HCT116 (cell line): ENCODE results near the gene FBH1. TPM values are rescaled to one million over a fixed set of nuclear protein-coding genes. Genes with fewer than 3 reads are reported as not detected.

Experiments
- ATAC-seq: fragments of 200-7000 bp; cut with Tn5 transposase; 2 replicates; pipeline ENCODE4 v1.9.1; 2020; ENCODE audit warnings: mild to moderate bottlenecking, moderate library complexity
- BruUV-seq: library from RNA; stranded (reverse); fragments of 400-500 nt; replicated peaks from 2 replicates; lab custom pipeline; 2021; lab: Mats Ljungman, UMichigan
- CTCF ChIA-PET: fragments of 300-600 bp; sonication (Branson Sonifier 250); formaldehyde crosslinking; loops from one replicate; lab custom pipeline; 2021; ENCODE audit warnings: antibody characterized with exemption; lab: Charles Lee
- POLR2A ChIA-PET: fragments of 300-600, 350-600 bp; sonication (Branson Sonifier 250); formaldehyde crosslinking; loops from one replicate; lab custom pipeline; 2021; ENCODE audit warnings: antibody characterized with exemption; lab: Charles Lee
- RAD21 ChIA-PET, 2 experiments: fragments of 300-600 bp; sonication (Branson Sonifier 250); formaldehyde crosslinking; loops; one replicate each; lab custom pipeline; 2023; ENCODE audit warnings: low total read pairs in 2 of 2; ENCODE audit not compliant: uncharacterized antibody in 2 of 2, unreplicated experiment in 2 of 2, low non-redundant PET in 1 of 2; lab: Charles Lee
- DNase-seq: peaks from one replicate; pipeline ENCODE4 v3.0.0-alpha.2; 2010; ENCODE audit warnings: low read depth, low spot score
- H2AFZ ChIP-seq: fragments of 200-600 bp; shearing (Covaris generic), sonication (generic); 2 replicates; pipeline ENCODE4 v1.6.1; 2017; ENCODE audit warnings: low read depth, mixed run types, mixed read lengths, antibody characterized with exemption, low read length; ENCODE audit not compliant: poor library complexity, severe bottlenecking
- H3K27ac ChIP-seq: 2 replicates; pipeline ENCODE4 v1.5.1; 2012; ENCODE audit warnings: low read depth, low read length
- H3K27me3 ChIP-seq: fragments of 200-600 bp; sonication (generic); 2 replicates; pipeline ENCODE4 v1.6.1; 2016; ENCODE audit warnings: mixed run types, low read length, mixed read lengths; ENCODE audit not compliant: insufficient read depth
- H3K36me3 ChIP-seq, 2 experiments: fragments of 200-500 bp in 1 of 2; fragments of 200-600 bp in 1 of 2; sonication (Bioruptor generic) in 1 of 2; sonication (generic) in 1 of 2; 2 replicates each; pipeline versions ENCODE4 v1.5.1 to v1.6.1; 2014 to 2016; ENCODE audit warnings: low read length in 2 of 2, inconsistent platforms in 1 of 2, mixed read lengths in 1 of 2, mixed run types in 1 of 2; ENCODE audit not compliant: insufficient read depth in 2 of 2, control insufficient read depth in 1 of 2
- H3K4me1 ChIP-seq, 2 experiments: fragments of 200-600 bp in 1 of 2; sonication (generic) in 1 of 2; 2 replicates each; pipeline versions ENCODE4 v1.5.1 to v1.6.1; 2012 to 2017; ENCODE audit warnings: low read length in 2 of 2, inconsistent platforms in 1 of 2, mild to moderate bottlenecking in 1 of 2, mixed read lengths in 1 of 2, mixed run types in 1 of 2, moderate library complexity in 1 of 2; ENCODE audit not compliant: insufficient read depth in 2 of 2, control insufficient read depth in 1 of 2
- H3K4me2 ChIP-seq: fragments of 200-600 bp; sonication (generic); 2 replicates; pipeline ENCODE4 v1.6.1; 2017; ENCODE audit warnings: mixed run types, low read length, mixed read lengths
- H3K4me3 ChIP-seq, 2 experiments: fragments of 200-600 bp in 1 of 2; sonication (generic) in 1 of 2; replicated peaks in 1 of 2; 2 replicates each; pipeline ENCODE4 v1.5.1; 2011 to 2016; ENCODE audit warnings: low read length in 2 of 2, control low read depth in 1 of 2, low read depth in 1 of 2, mild to moderate bottlenecking in 1 of 2, mixed read lengths in 1 of 2, mixed run types in 1 of 2
- H3K79me2 ChIP-seq: fragments of 200-600 bp; sonication (generic); 2 replicates; pipeline ENCODE4 v1.6.1; 2017; ENCODE audit warnings: mild to moderate bottlenecking, mixed run types, low read length, moderate library complexity, mixed read lengths; ENCODE audit not compliant: insufficient read depth
- H3K9ac ChIP-seq: fragments of 200-600 bp; sonication (generic); 2 replicates; pipeline ENCODE4 v1.6.1; 2016; ENCODE audit warnings: low read length, mixed read lengths
- H3K9me2 ChIP-seq: fragments of 200-600 bp; sonication (generic), shearing (Covaris generic); 2 replicates; pipeline ENCODE4 v1.6.1; 2017; ENCODE audit warnings: mixed run types, mild to moderate bottlenecking, moderate library complexity; ENCODE audit not compliant: insufficient read depth
- H3K9me3 ChIP-seq, 2 experiments: fragments of 200-500 bp in 1 of 2; fragments of 200-600 bp in 1 of 2; sonication (Bioruptor generic) in 1 of 2; sonication (generic) in 1 of 2; 2 replicates each; pipeline ENCODE4 v1.6.1; 2014 to 2017; ENCODE audit warnings: low read length in 2 of 2, mixed read lengths in 2 of 2, inconsistent platforms in 1 of 2, low read depth in 1 of 2, mild to moderate bottlenecking in 1 of 2, mixed run types in 1 of 2, moderate library complexity in 1 of 2; ENCODE audit not compliant: control insufficient read depth in 1 of 2, insufficient read depth in 1 of 2
- H4K20me1 ChIP-seq: fragments of 200-600 bp; sonication (generic), shearing (Covaris generic); 2 replicates; pipeline ENCODE4 v1.6.1; 2017; ENCODE audit warnings: mixed run types, mild to moderate bottlenecking, moderate library complexity; ENCODE audit not compliant: insufficient read depth
- ATF3 ChIP-seq: IDR thresholded peaks from 2 replicates; pipeline ENCODE4 v1.6.1; 2012
- CTCF ChIP-seq, 3 experiments: fragments of 200-600 bp in 1 of 3; sonication (generic) in 1 of 3; IDR thresholded peaks in 2 of 3; conservative IDR thresholded peaks in 1 of 3; 2 replicates each; pipeline ENCODE4 v1.5.1; 2012 to 2017; ENCODE audit warnings: low read depth in 2 of 3, low read length in 2 of 3, antibody characterized with exemption in 1 of 3, borderline replicate concordance in 1 of 3, control low read depth in 1 of 3, mild to moderate bottlenecking in 1 of 3, mixed read lengths in 1 of 3, mixed run types in 1 of 3, moderate library complexity in 1 of 3; ENCODE audit not compliant: insufficient read depth in 1 of 3
- ELF1 ChIP-seq: IDR thresholded peaks from 2 replicates; pipeline ENCODE4 v1.6.1; 2012; ENCODE audit warnings: low read depth, borderline replicate concordance
- JUND ChIP-seq: IDR thresholded peaks from 2 replicates; pipeline ENCODE4 v1.6.1; 2012
- POLR2A ChIP-seq: IDR thresholded peaks from 2 replicates; pipeline ENCODE4 v1.7.0; 2011; ENCODE audit warnings: borderline replicate concordance; ENCODE audit not compliant: insufficient read depth, insufficient read length; ENCODE audit errors: extremely low read depth
- POLR2AphosphoS5 ChIP-seq: IDR thresholded peaks from 2 replicates; pipeline ENCODE4 v1.6.1; 2011; ENCODE audit warnings: mild to moderate bottlenecking, low read depth, low read length, moderate library complexity
- RAD21 ChIP-seq: IDR thresholded peaks from 2 replicates; pipeline ENCODE4 v1.6.1; 2012; ENCODE audit warnings: low read depth, mild to moderate bottlenecking
- REST ChIP-seq: IDR thresholded peaks from 2 replicates; pipeline ENCODE4 v1.6.1; 2012; ENCODE audit warnings: low read depth
- SIN3A ChIP-seq: IDR thresholded peaks from 2 replicates; pipeline ENCODE4 v1.6.1; 2012; ENCODE audit warnings: low read depth
- SP1 ChIP-seq: IDR thresholded peaks from 2 replicates; pipeline ENCODE4 v1.6.1; 2012; ENCODE audit warnings: low read depth
- YY1 ChIP-seq: IDR thresholded peaks from 2 replicates; pipeline ENCODE4 v1.6.1; 2011; ENCODE audit warnings: low read length, low read depth, moderate library complexity, mild to moderate bottlenecking; ENCODE audit not compliant: insufficient replicate concordance; ENCODE audit errors: extremely low read depth
- ZBTB33 ChIP-seq: IDR thresholded peaks from 2 replicates; pipeline ENCODE4 v1.6.1; 2011; ENCODE audit warnings: mild to moderate bottlenecking, low read length, moderate library complexity; ENCODE audit not compliant: insufficient replicate concordance; ENCODE audit errors: extremely low read depth
- intact Hi-C: fragments of 100-400 bp; cut with micrococcal nuclease; formaldehyde crosslinking; loops from 2 replicates; pipeline ENCODE4 v1.10.0; 2022
- total RNA-seq: library from RNA; stranded (reverse); gene quantifications from one replicate; pipeline ENCODE4 v1.2.1, GENCODE V29; 2021; ENCODE audit not compliant: unreplicated experiment

The FBH1 gene
- total RNA-seq, 1 experiment from 2014 or later: 70.2 TPM

- Histone ChIP-seq H3K27ac (no peak overlapping the region), H3K9me2 (no peaks in the 10 kb centered on the region), H3K27me3 (no peaks in the 10 kb centered on the region), H3K4me1 (no peaks in the 10 kb centered on the region), H3K4me3 (no peak overlapping the region), H4K20me1 (no peaks in the 10 kb centered on the region), H3K36me3 (peaks cover 64 to 71% of the 10 kb centered on the region in 2 experiments), H3K9ac (no peak overlapping the region), H3K79me2 (no peaks in the 10 kb centered on the region), H2AFZ (no peak overlapping the region), H3K9me3 (no peaks in the 10 kb centered on the region), H3K4me2 (no peak overlapping the region)
- BruUV-seq: no TSS peak
- intact Hi-C loops: no loop called here
- ChIA-PET RAD21 (no interaction called here), POLR2A (no interaction called here), CTCF (no interaction called here)
- TF ChIP-seq POLR2A (no peak), JUND (no peak), ATF3 (no peak), SP1 (no peak), YY1 (no peak), SIN3A (no peak), CTCF (IDR thresholded peaks at IDR 0.05 in 2 of 3, conservative IDR thresholded peaks at IDR 0.05 in 1 of 3; ENCODE audit: borderline replicate concordance in 1 of 3, insufficient read depth in 1 of 3, low read depth in 2 of 3, low read length in 2 of 3) (no peak), POLR2AphosphoS5 (no peak), ELF1 (no peak), RAD21 (no peak), ZBTB33 (no peak), REST (no peak)
- ATAC-seq: no peak
- DNase-seq: no peak
These were observed 34.8 kb downstream of the FBH1 start for GRCh38 chr10:5924889-5925288.
